ENCODE results near the gene NTM. TPM values are rescaled to one million over a fixed set of nuclear protein-coding genes. Genes with fewer than 3 reads are reported as not detected.

The NTM gene
- total and polyA plus RNA-seq, 8 donors: 0.04 to 4.4 (median 0.50) TPM

- intact Hi-C loops (cut with DNase I): no loop called here
- no peak for FAIRE-seq
- TF ChIP-seq CTCF (IDR thresholded peaks at IDR 0.05): no peak
- no peaks in the 10 kb centered on the region for H3K4me1 ChIP-seq
- no peak overlapping the region for H3K27ac ChIP-seq
- H3K4me3 ChIP-seq: no peak overlapping the region
- DNase-seq: no peak
- H3K27me3 ChIP-seq: no peaks in the 10 kb centered on the region
- WGBS, 2 donors: 44 to 55% methylated on average over 3 of the region's 3 CpGs
- no peaks in the 10 kb centered on the region for H3K9me3 ChIP-seq
- no peaks in the 10 kb centered on the region for H3K36me3 ChIP-seq
- no peak for ATAC-seq
These were observed 798.0 kb downstream of the NTM start for GRCh38 chr11:132168344-132168981.

- DNase-seq (no peak), ATAC-seq (no peak), FAIRE-seq (no peak)
- intact Hi-C loops (cut with DNase I): no loop called here
- H3K36me3 ChIP-seq: no peaks in the 10 kb centered on the region
- 51 to 71% methylated on average over 6 of the region's 6 CpGs for WGBS, 2 donors
- no peaks in the 10 kb centered on the region for H3K27me3 ChIP-seq
- no peak overlapping the region for H3K4me3 ChIP-seq
- TF ChIP-seq CTCF (IDR thresholded peaks at IDR 0.05): no peak
- no peaks in the 10 kb centered on the region for H3K9me3 ChIP-seq
- H3K4me1 ChIP-seq: no peaks in the 10 kb centered on the region
- no peak overlapping the region for H3K27ac ChIP-seq
These were observed 800.6 kb downstream of the NTM start for GRCh38 chr11:132171031-132171430.

GRCh38 chr11:132174362-132175255 lies 804.2 kb downstream of the NTM start:
- FAIRE-seq: no peak

GRCh38 chr11:132177106-132177505 lies 806.7 kb downstream of the NTM start:
- Histone ChIP-seq H3K36me3 (no peaks in the 10 kb centered on the region), H3K27ac (no peak overlapping the region), H3K27me3 (no peaks in the 10 kb centered on the region), H3K4me1 (no peaks in the 10 kb centered on the region), H3K4me3 (no peak overlapping the region), H3K9me3 (no peaks in the 10 kb centered on the region)
- DNase-seq (no peak), FAIRE-seq (no peak), ATAC-seq (peak in 1 of 4 donors; percentile 25)
- no peak for TF ChIP-seq CTCF (IDR thresholded peaks at IDR 0.05)
- 3% methylated on average over 1 of the region's 1 CpG for WGBS, 2 donors
- intact Hi-C loops (cut with DNase I): no loop called here

More at GRCh38 chr11:132174362-132175255, 804.2 kb downstream of the NTM start:
- H3K4me3 ChIP-seq: no peak overlapping the region
- 46 to 58% methylated on average over 15 of the region's 15 CpGs for WGBS, 2 donors
- no peak for TF ChIP-seq CTCF (IDR thresholded peaks at IDR 0.05)
- H3K27ac ChIP-seq: no peak overlapping the region
- DNase-seq: no peak
- no peaks in the 10 kb centered on the region for H3K27me3 ChIP-seq
- no peaks in the 10 kb centered on the region for H3K4me1 ChIP-seq
- no peaks in the 10 kb centered on the region for H3K9me3 ChIP-seq
- H3K36me3 ChIP-seq: no peaks in the 10 kb centered on the region
- no peak for ATAC-seq
- intact Hi-C loops (cut with DNase I): no loop called here

- WGBS, 2 donors: 43 to 63% methylated on average over 4 of the region's 4 CpGs
- ATAC-seq: no peak
- FAIRE-seq: no peak
These were observed 813.7 kb downstream of the NTM start for GRCh38 chr11:132184079-132184478.

More at GRCh38 chr11:132184079-132184478, 813.7 kb downstream of the NTM start:
- Histone ChIP-seq H3K4me1 (no peaks in the 10 kb centered on the region), H3K9me3 (no peaks in the 10 kb centered on the region), H3K27ac (no peak overlapping the region), H3K36me3 (no peaks in the 10 kb centered on the region), H3K27me3 (no peaks in the 10 kb centered on the region), H3K4me3 (no peak overlapping the region)
- no peak for DNase-seq
- intact Hi-C loops (cut with DNase I): no loop called here
- no peak for TF ChIP-seq CTCF (IDR thresholded peaks at IDR 0.05)
